CD4-positive, alpha-beta T cell (primary cell): ENCODE data around the gene MMAA. TPM values are rescaled to one million over a fixed set of nuclear protein-coding genes. Genes with fewer than 3 reads are reported as not detected.
"Not testable (repeated sequence)": the region's sequence is repeated elsewhere in the genome, so short reads cannot be mapped to it uniquely, and the experiment has no call there.

ENCODE experiments used
- ATAC-seq: fragments of 200-7000 bp; cut with Tn5 transposase; one replicate; pipeline ENCODE4 v1.10.0; 2022; ENCODE audit warnings: mild to moderate bottlenecking; ENCODE audit not compliant: poor library complexity
- CTCF ChIA-PET: fragments of 350-600 bp; sonication (Branson Sonifier 250); formaldehyde crosslinking; loops from one replicate; lab custom pipeline; 2021; ENCODE audit warnings: antibody characterized with exemption, inconsistent platforms; lab: Charles Lee
- POLR2A ChIA-PET: fragments of 350-600 bp; sonication (Branson Sonifier 250); formaldehyde crosslinking; loops from one replicate; lab custom pipeline; 2021; ENCODE audit warnings: antibody characterized with exemption, inconsistent platforms; lab: Charles Lee
- DNase-seq, 14 experiments: peaks; one replicate each; pipeline ENCODE4 v3.0.0-alpha.2; 2013 to 2020; ENCODE audit warnings: mixed read lengths in 2 of 14
- H3K27ac ChIP-seq, 2 donors: one replicate each; pipeline versions ENCODE4 v1.5.1 to v1.7.0; 2013; ENCODE audit warnings: low read length in 2 of 2, low read depth in 1 of 2, mild to moderate bottlenecking in 1 of 2
- H3K27me3 ChIP-seq, 2 experiments: 1 replicate in 1 of 2; 2 replicates in 1 of 2; pipeline versions ENCODE4 v1.6.1 to v1.7.0; 2013; ENCODE audit warnings: low read length in 2 of 2, control low read depth in 1 of 2, mild to moderate bottlenecking in 1 of 2, moderate library complexity in 1 of 2; ENCODE audit not compliant: insufficient read depth in 2 of 2, control insufficient read depth in 1 of 2
- H3K36me3 ChIP-seq: one replicate; pipeline ENCODE4 v1.6.1; 2013; ENCODE audit warnings: low read length, control low read depth; ENCODE audit not compliant: insufficient read depth
- H3K4me1 ChIP-seq: one replicate; pipeline ENCODE4 v1.6.1; 2013; ENCODE audit warnings: low read length, control low read depth; ENCODE audit not compliant: insufficient read depth
- H3K4me3 ChIP-seq: one replicate; pipeline ENCODE4 v1.5.1; 2013; ENCODE audit warnings: mild to moderate bottlenecking, low read length, moderate library complexity
- H3K9me3 ChIP-seq, 2 experiments: 1 replicate in 1 of 2; 2 replicates in 1 of 2; pipeline versions ENCODE4 v1.6.1 to v1.7.0; 2013; ENCODE audit warnings: low read length in 2 of 2, mild to moderate bottlenecking in 2 of 2, control low read depth in 1 of 2, moderate library complexity in 1 of 2; ENCODE audit not compliant: control insufficient read depth in 1 of 2, insufficient read depth in 1 of 2
- H3K27ac Mint-ChIP-seq: one replicate; pipeline ENCODE4 v1.8.0; 2020; ENCODE audit warnings: mixed read lengths
- H3K27me3 Mint-ChIP-seq: one replicate; pipeline ENCODE4 v1.8.0; 2021; ENCODE audit warnings: mixed read lengths
- H3K36me3 Mint-ChIP-seq: one replicate; pipeline ENCODE4 v1.8.0; 2021; ENCODE audit warnings: low read depth, mixed read lengths
- H3K4me1 Mint-ChIP-seq: one replicate; pipeline ENCODE4 v1.8.0; 2021; ENCODE audit warnings: low read depth, mixed read lengths
- H3K4me3 Mint-ChIP-seq: one replicate; pipeline ENCODE4 v1.8.0; 2020; ENCODE audit warnings: mild to moderate bottlenecking, mixed read lengths
- H3K9me3 Mint-ChIP-seq: one replicate; pipeline ENCODE4 v1.8.0; 2020; ENCODE audit warnings: mixed read lengths
- CTCF ChIP-seq: fragments of 200-600 bp; IDR thresholded peaks from one replicate; pipeline ENCODE4 v1.8.0; 2022; ENCODE audit warnings: antibody characterized with exemption, mild to moderate bottlenecking
- intact Hi-C, 2 experiments: fragments of 100-400 bp; cut with DNase I in 1 of 2; cut with micrococcal nuclease in 1 of 2; formaldehyde crosslinking; loops; one replicate each; pipeline versions ENCODE4 v1.15.1 to v1.9.0; 2023 to 2025; cut with DNase I, micrococcal nuclease
- total RNA-seq, 174 experiments: library from RNA in 2 of 174; stranded (reverse) in 2 of 174; gene quantifications; one replicate each; pipeline ENCODE4 v1.2.3 and lab custom pipeline; 2021 to 2026

Gene MMAA
- total RNA-seq, 2 experiments from 2014 or later, result 7.0 to 7.2 TPM

- ATAC-seq, result no peak
- CTCF ChIA-PET, result no interaction called here
- H3K4me1 Mint-ChIP-seq, result no peaks in the 10 kb centered on the region
- no peak for DNase-seq
- peaks cover 10% of the 10 kb centered on the region for H3K27me3 Mint-ChIP-seq
- no peak for TF ChIP-seq CTCF
- no peaks in the 10 kb centered on the region for H3K4me1 ChIP-seq
- H3K27ac Mint-ChIP-seq, result no peak overlapping the region
- no peak overlapping the region for H3K4me3 Mint-ChIP-seq
- H3K27ac ChIP-seq, result no peak overlapping the region
- no peak overlapping the region for H3K4me3 ChIP-seq
- peaks cover under 1% of the 10 kb centered on the region in 2 experiments for H3K27me3 ChIP-seq
- no peaks in the 10 kb centered on the region for H3K36me3 ChIP-seq
- H3K9me3 Mint-ChIP-seq, result no peaks in the 10 kb centered on the region
- intact Hi-C loops, result no loop called here
- no peaks in the 10 kb centered on the region for H3K36me3 Mint-ChIP-seq
- POLR2A ChIA-PET, result no interaction called here
- H3K9me3 ChIP-seq, result no peaks in the 10 kb centered on the region
These were observed 67.8 kb downstream of the MMAA start for GRCh38 chr4:145686991-145687390.

- intact Hi-C loops, result no loop called here
- H3K9me3 ChIP-seq, result no peaks in the 10 kb centered on the region
- TF ChIP-seq CTCF, result no peak
- H3K4me3 ChIP-seq, result no peak overlapping the region
- H3K27me3 Mint-ChIP-seq, result no peaks in the 10 kb centered on the region
- no peaks in the 10 kb centered on the region for H3K36me3 ChIP-seq
- CTCF ChIA-PET, result no interaction called here
- POLR2A ChIA-PET, result no interaction called here
- ATAC-seq (no peak), DNase-seq (no peak)
- no peak overlapping the region for H3K4me3 Mint-ChIP-seq
- H3K4me1 ChIP-seq, result no peaks in the 10 kb centered on the region
- no peaks in the 10 kb centered on the region for H3K9me3 Mint-ChIP-seq
- H3K27me3 ChIP-seq, result no peaks in the 10 kb centered on the region
- H3K4me1 Mint-ChIP-seq, result no peaks in the 10 kb centered on the region
- no peaks in the 10 kb centered on the region for H3K36me3 Mint-ChIP-seq
- no peak overlapping the region for H3K27ac ChIP-seq
- no peak overlapping the region for H3K27ac Mint-ChIP-seq
These were observed 71.4 kb downstream of the MMAA start for GRCh38 chr4:145690610-145691009.

GRCh38 chr4:145691416-145691815 lies 72.2 kb downstream of the MMAA start:
- H3K27me3 ChIP-seq, H3K27ac Mint-ChIP-seq, H3K27ac ChIP-seq, POLR2A ChIA-PET, intact Hi-C loops, H3K9me3 ChIP-seq, H3K4me3 Mint-ChIP-seq, H3K27me3 Mint-ChIP-seq, CTCF ChIA-PET, H3K4me3 ChIP-seq, H3K4me1 Mint-ChIP-seq, DNase-seq, H3K4me1 ChIP-seq, H3K36me3 ChIP-seq, ATAC-seq, H3K9me3 Mint-ChIP-seq, H3K36me3 Mint-ChIP-seq: not testable (repeated sequence)

GRCh38 chr4:145694929-145695328 lies 75.7 kb downstream of the MMAA start:
- POLR2A ChIA-PET, result no interaction called here
- no peaks in the 10 kb centered on the region for H3K27me3 Mint-ChIP-seq
- H3K9me3 Mint-ChIP-seq, result no peaks in the 10 kb centered on the region
- Histone ChIP-seq H3K27me3 (no peaks in the 10 kb centered on the region), H3K27ac (no peak overlapping the region), H3K36me3 (no peaks in the 10 kb centered on the region), H3K4me3 (no peak overlapping the region), H3K4me1 (no peaks in the 10 kb centered on the region), H3K9me3 (no peaks in the 10 kb centered on the region)
- no peaks in the 10 kb centered on the region for H3K4me1 Mint-ChIP-seq
- no peak for TF ChIP-seq CTCF
- ATAC-seq (no peak), DNase-seq (no peak)
- intact Hi-C loops, result no loop called here
- no peak overlapping the region for H3K4me3 Mint-ChIP-seq
- H3K27ac Mint-ChIP-seq, result no peak overlapping the region
- CTCF ChIA-PET, result no interaction called here
- H3K36me3 Mint-ChIP-seq, result no peaks in the 10 kb centered on the region
